DOHH2 (cell line): ENCODE results near the gene VARS2.

Experiments used
- CTCF ChIP-seq: fragments of 200-600 bp; sonication (generic); IDR thresholded peaks from one replicate; pipeline ENCODE4 v1.5.1; 2014; ENCODE audit warnings: antibody characterized with exemption, mild to moderate bottlenecking, low read depth, low read length; ENCODE audit not compliant: poor library complexity, severe bottlenecking
- EZH2phosphoT487 ChIP-seq: fragments of 200-600 bp; sonication (generic); IDR thresholded peaks from 2 replicates; pipeline ENCODE4 v1.6.1; 2017; ENCODE audit warnings: borderline replicate concordance, mild to moderate bottlenecking, antibody characterized with exemption, low read length, moderate library complexity, mixed read lengths

GRCh38 chr6:30877419-30878262, 36.4 kb upstream of the VARS2 start:
- peak; percentile 98 for TF ChIP-seq CTCF
- no peak for TF ChIP-seq EZH2phosphoT487
